Mesendoderm (in vitro differentiated cells): ENCODE results near the gene LIN9. TPM values are rescaled to one million over a fixed set of nuclear protein-coding genes. Genes with fewer than 3 reads are reported as not detected.
A peak's percentile ranks its signal among the peaks of the same experiment; 100 is the strongest.

ENCODE experiments used
- DNase-seq: peaks from one replicate; pipeline ENCODE4 v3.0.0; 2013
- H2AK5ac ChIP-seq: 2 replicates; pipeline ENCODE4 v1.6.1; 2013; ENCODE audit warnings: low read length, inconsistent platforms
- H2BK120ac ChIP-seq: 2 replicates; pipeline ENCODE4 v1.6.1; 2013; ENCODE audit warnings: low read depth, mild to moderate bottlenecking, low read length, moderate library complexity, mixed read lengths
- H2BK15ac ChIP-seq: replicated peaks from 2 replicates; pipeline ENCODE4 v1.6.1; 2013; ENCODE audit warnings: low read depth, mild to moderate bottlenecking, moderate library complexity
- H2BK5ac ChIP-seq: 2 replicates; pipeline ENCODE4 v1.6.1; 2013; ENCODE audit warnings: low read length, inconsistent platforms
- H3K18ac ChIP-seq: 2 replicates; pipeline ENCODE4 v1.6.1; 2013; ENCODE audit warnings: mild to moderate bottlenecking, low read length, mixed read lengths
- H3K23ac ChIP-seq: one replicate; pipeline ENCODE4 v1.6.1; 2013; ENCODE audit warnings: low read length
- H3K27ac ChIP-seq: 2 replicates; pipeline ENCODE4 v1.5.1; 2013; ENCODE audit warnings: low read depth, mild to moderate bottlenecking, inconsistent platforms, low read length, moderate library complexity
- H3K27me3 ChIP-seq: 2 replicates; pipeline ENCODE4 v1.6.1; 2013; ENCODE audit warnings: low read length, control low read depth, mild to moderate bottlenecking, inconsistent platforms; ENCODE audit not compliant: insufficient read depth, poor library complexity
- H3K36me3 ChIP-seq: 2 replicates; pipeline ENCODE4 v1.6.1; 2013; ENCODE audit warnings: low read length, inconsistent platforms; ENCODE audit not compliant: control insufficient read depth, insufficient read depth
- H3K4ac ChIP-seq: one replicate; pipeline ENCODE4 v1.6.1; 2013; ENCODE audit warnings: low read depth, mild to moderate bottlenecking, low read length, moderate library complexity
- H3K4me1 ChIP-seq: 2 replicates; pipeline ENCODE4 v1.6.1; 2013; ENCODE audit warnings: low read depth, low read length, inconsistent platforms; ENCODE audit not compliant: control insufficient read depth
- H3K4me2 ChIP-seq: 2 replicates; pipeline ENCODE4 v1.6.1; 2013; ENCODE audit warnings: low read length
- H3K4me3 ChIP-seq: 2 replicates; pipeline ENCODE4 v1.5.1; 2013; ENCODE audit warnings: mild to moderate bottlenecking, low read length
- H3K56ac ChIP-seq: one replicate; pipeline ENCODE4 v1.6.1; 2013; ENCODE audit warnings: low read length
- H3K79me1 ChIP-seq: 2 replicates; pipeline ENCODE4 v1.6.1; 2013; ENCODE audit warnings: low read length, inconsistent platforms
- H3K79me2 ChIP-seq: 2 replicates; pipeline ENCODE4 v1.6.1; 2013; ENCODE audit warnings: mild to moderate bottlenecking, low read length; ENCODE audit not compliant: control insufficient read depth, insufficient read depth
- H3K9ac ChIP-seq: 2 replicates; pipeline ENCODE4 v1.6.1; 2013; ENCODE audit warnings: low read length, inconsistent platforms
- H4K5ac ChIP-seq: one replicate; pipeline ENCODE4 v1.6.1; 2013; ENCODE audit warnings: low read length
- H4K8ac ChIP-seq: one replicate; pipeline ENCODE4 v1.6.1; 2013; ENCODE audit warnings: low read depth, mild to moderate bottlenecking, control low read depth, low read length, moderate library complexity
- WGBS: extraction: QIAGEN DNeasy Blood & Tissue Kit; methylation state at CpG from one replicate; pipeline ENCODE4 v1.1.7; 2013; ENCODE audit warnings: low lambda C conversion rate, missing lambda C conversion rate; ENCODE audit not compliant: insufficient coverage; ENCODE audit errors: extremely low coverage; 5-methylcytosine and 5-hydroxymethylcytosine counted together
- polyA plus RNA-seq, 2 experiments: library from polyadenylated mRNA; stranded (reverse); fragments of 200-250 nt; gene quantifications; one replicate each; pipeline ENCODE4 v1.2.3, GENCODE V29; 2013

The LIN9 gene
- polyA plus RNA-seq (2013, experiment 1 of 2), result 10.6 TPM
- 10.9 TPM for polyA plus RNA-seq (2013, experiment 2 of 2)

GRCh38 chr1:226308723-226309397 lies at the start of gene LIN9:
Gene LIN9, minus strand, starts transcription at chr1:226309164. Its CDS starts 25 bp downstream, at chr1:226309139.
- Histone ChIP-seq H3K9ac (peak within 1 kb of the TSS; percentile 95), H3K4me3 (peak within 1 kb of the TSS; percentile 91), H3K4ac (peak within 1 kb of the TSS; percentile 98), H3K23ac (peak within 1 kb of the TSS; percentile 99), H3K4me2 (peak within 1 kb of the TSS; percentile 69), H3K36me3 (no peaks in the 10 kb centered on the region), H3K56ac (peak within 1 kb of the TSS; percentile 99), H3K18ac (peak within 1 kb of the TSS; percentile 92), H3K27me3 (no peaks in the 10 kb centered on the region), H2AK5ac (no peak within 1 kb of the TSS), H3K79me1 (peaks cover 4% of the 10 kb centered on the region), H2BK5ac (peak within 1 kb of the TSS; percentile 92), H2BK120ac (peak within 1 kb of the TSS; percentile 66), H4K5ac (no peak within 1 kb of the TSS), H3K4me1 (peaks cover 2% of the 10 kb centered on the region), H3K27ac (peak within 1 kb of the TSS; percentile 98), H3K79me2 (peaks cover 33% of the 10 kb centered on the region), H4K8ac (peak within 1 kb of the TSS; percentile 99), H2BK15ac (no peak within 1 kb of the TSS)
- WGBS, result no CpG with 5 or more reads among the region's 77 CpGs
- DNase-seq, result peak; percentile 96

- Histone ChIP-seq H3K79me2 (no peaks in the 10 kb centered on the region), H3K4me1 (no peaks in the 10 kb centered on the region), H3K4me2 (no peak overlapping the region), H2AK5ac (no peak overlapping the region), H3K23ac (no peak overlapping the region), H3K4ac (no peak overlapping the region), H4K8ac (no peak overlapping the region), H3K4me3 (no peak overlapping the region), H3K9ac (no peak overlapping the region), H3K18ac (no peak overlapping the region), H3K27me3 (no peaks in the 10 kb centered on the region), H2BK120ac (no peak overlapping the region), H2BK5ac (no peak overlapping the region), H3K36me3 (peaks cover 9% of the 10 kb centered on the region), H2BK15ac (no peak overlapping the region), H3K56ac (no peak overlapping the region), H3K27ac (no peak overlapping the region), H3K79me1 (no peaks in the 10 kb centered on the region), H4K5ac (no peak overlapping the region)
- no CpG with 5 or more reads among the region's 2 CpGs for WGBS
- no peak for DNase-seq
These were observed 48.5 kb upstream of the LIN9 start for GRCh38 chr1:226357416-226357815.

- no peak overlapping the region for H3K9ac ChIP-seq
- H3K23ac ChIP-seq, result no peak overlapping the region
- H3K4me3 ChIP-seq, result no peak overlapping the region
- no peak overlapping the region for H3K56ac ChIP-seq
- no CpG with 5 or more reads among the region's 6 CpGs for WGBS
- no peak overlapping the region for H2BK5ac ChIP-seq
- no peak overlapping the region for H3K4me2 ChIP-seq
- no peak for DNase-seq
- no peaks in the 10 kb centered on the region for H3K4me1 ChIP-seq
- peaks cover 5% of the 10 kb centered on the region for H3K36me3 ChIP-seq
- H3K4ac ChIP-seq, result no peak overlapping the region
- no peak overlapping the region for H4K5ac ChIP-seq
- H3K18ac ChIP-seq, result no peak overlapping the region
- H3K79me2 ChIP-seq, result no peaks in the 10 kb centered on the region
- no peaks in the 10 kb centered on the region for H3K79me1 ChIP-seq
- H3K27me3 ChIP-seq, result no peaks in the 10 kb centered on the region
- H2BK15ac ChIP-seq, result no peak overlapping the region
- no peak overlapping the region for H3K27ac ChIP-seq
- H2BK120ac ChIP-seq, result no peak overlapping the region
- H4K8ac ChIP-seq, result no peak overlapping the region
- H2AK5ac ChIP-seq, result no peak overlapping the region
These were observed 46.9 kb upstream of the LIN9 start for GRCh38 chr1:226355669-226356551.

- H3K4ac ChIP-seq, result no peak overlapping the region
- no peak overlapping the region for H3K9ac ChIP-seq
- H3K79me2 ChIP-seq, result no peaks in the 10 kb centered on the region
- no peak overlapping the region for H3K4me2 ChIP-seq
- H3K18ac ChIP-seq, result no peak overlapping the region
- no peak overlapping the region for H2AK5ac ChIP-seq
- no peak overlapping the region for H2BK15ac ChIP-seq
- no peak overlapping the region for H3K23ac ChIP-seq
- no peaks in the 10 kb centered on the region for H3K27me3 ChIP-seq
- H3K36me3 ChIP-seq, result peaks cover 4% of the 10 kb centered on the region
- no peaks in the 10 kb centered on the region for H3K4me1 ChIP-seq
- no peak overlapping the region for H3K56ac ChIP-seq
- no peak overlapping the region for H3K27ac ChIP-seq
- H4K8ac ChIP-seq, result no peak overlapping the region
- no peak overlapping the region for H3K4me3 ChIP-seq
- H4K5ac ChIP-seq, result no peak overlapping the region
- WGBS, result no CpG with 5 or more reads among the region's 10 CpGs
- DNase-seq, result no peak
- H2BK5ac ChIP-seq, result no peak overlapping the region
- H2BK120ac ChIP-seq, result no peak overlapping the region
- no peaks in the 10 kb centered on the region for H3K79me1 ChIP-seq
These were observed 46.1 kb upstream of the LIN9 start for GRCh38 chr1:226355016-226355415.

GRCh38 chr1:226353698-226354525 lies 44.9 kb upstream of the LIN9 start:
- no peak overlapping the region for H3K9ac ChIP-seq
- no peak overlapping the region for H3K4me3 ChIP-seq
- H3K4me2 ChIP-seq, result no peak overlapping the region
- peaks cover 1% of the 10 kb centered on the region for H3K36me3 ChIP-seq
- no peak overlapping the region for H2AK5ac ChIP-seq
- no peak overlapping the region for H2BK5ac ChIP-seq
- no peaks in the 10 kb centered on the region for H3K4me1 ChIP-seq
- no peak for DNase-seq
- H4K8ac ChIP-seq, result no peak overlapping the region
- no peak overlapping the region for H4K5ac ChIP-seq
- H3K27ac ChIP-seq, result no peak overlapping the region
- no peak overlapping the region for H3K18ac ChIP-seq
- H3K79me1 ChIP-seq, result no peaks in the 10 kb centered on the region
- H2BK120ac ChIP-seq, result no peak overlapping the region
- no peaks in the 10 kb centered on the region for H3K79me2 ChIP-seq
- H2BK15ac ChIP-seq, result no peak overlapping the region
- WGBS, result no CpG with 5 or more reads among the region's 15 CpGs
- H3K27me3 ChIP-seq, result no peaks in the 10 kb centered on the region
- peak overlapping the region; percentile 48 for H3K23ac ChIP-seq
- H3K4ac ChIP-seq, result no peak overlapping the region
- no peak overlapping the region for H3K56ac ChIP-seq
